GM19397 (cell line): ENCODE measurements around the gene CPVL.

Source experiments
- ATAC-seq: cut with Tn5 transposase; IDR thresholded peaks from one replicate; pipeline ENCODE4 v1.9.1; 2021; ENCODE audit warnings: mild to moderate bottlenecking, moderate library complexity; ENCODE audit not compliant: unreplicated experiment

CPVL gene

DNA sequence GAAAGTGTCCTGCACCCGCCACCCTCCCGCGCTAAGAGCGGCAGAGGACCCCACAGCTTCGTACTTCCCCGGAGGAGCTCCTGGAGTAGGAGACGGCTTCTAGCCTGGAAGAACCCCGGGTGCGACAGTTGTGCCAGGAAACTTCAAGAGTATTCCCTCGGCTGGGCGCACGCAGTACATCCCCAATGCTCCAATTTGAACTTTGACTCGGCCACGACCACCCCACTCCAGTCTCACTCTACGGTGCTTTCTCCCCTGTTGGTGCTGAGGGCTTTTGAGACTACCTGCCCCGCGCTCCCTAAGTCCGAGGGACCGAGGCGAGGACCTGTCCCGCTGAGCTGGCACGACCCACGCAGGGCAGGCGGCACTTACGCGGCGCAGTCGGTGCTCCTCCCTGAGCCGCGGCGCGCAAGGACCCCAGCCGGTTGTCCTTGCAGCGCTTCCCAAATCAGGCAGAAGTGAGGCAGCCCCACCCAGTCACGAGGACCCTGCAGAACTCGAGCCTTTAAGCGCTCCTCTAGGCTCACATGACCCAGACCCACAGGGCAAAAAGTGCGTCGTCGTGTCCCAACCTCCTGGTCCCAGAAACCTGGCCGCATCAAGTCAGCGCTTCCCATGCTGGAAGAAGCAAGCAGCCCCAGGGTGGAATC lies at the start of gene CPVL:
TSS of gene CPVL (minus strand) at position 481 of the 650 bp plus-strand sequence. CDS start 25,476 bp downstream, outside the sequence.
- no peak for ATAC-seq

DNA sequence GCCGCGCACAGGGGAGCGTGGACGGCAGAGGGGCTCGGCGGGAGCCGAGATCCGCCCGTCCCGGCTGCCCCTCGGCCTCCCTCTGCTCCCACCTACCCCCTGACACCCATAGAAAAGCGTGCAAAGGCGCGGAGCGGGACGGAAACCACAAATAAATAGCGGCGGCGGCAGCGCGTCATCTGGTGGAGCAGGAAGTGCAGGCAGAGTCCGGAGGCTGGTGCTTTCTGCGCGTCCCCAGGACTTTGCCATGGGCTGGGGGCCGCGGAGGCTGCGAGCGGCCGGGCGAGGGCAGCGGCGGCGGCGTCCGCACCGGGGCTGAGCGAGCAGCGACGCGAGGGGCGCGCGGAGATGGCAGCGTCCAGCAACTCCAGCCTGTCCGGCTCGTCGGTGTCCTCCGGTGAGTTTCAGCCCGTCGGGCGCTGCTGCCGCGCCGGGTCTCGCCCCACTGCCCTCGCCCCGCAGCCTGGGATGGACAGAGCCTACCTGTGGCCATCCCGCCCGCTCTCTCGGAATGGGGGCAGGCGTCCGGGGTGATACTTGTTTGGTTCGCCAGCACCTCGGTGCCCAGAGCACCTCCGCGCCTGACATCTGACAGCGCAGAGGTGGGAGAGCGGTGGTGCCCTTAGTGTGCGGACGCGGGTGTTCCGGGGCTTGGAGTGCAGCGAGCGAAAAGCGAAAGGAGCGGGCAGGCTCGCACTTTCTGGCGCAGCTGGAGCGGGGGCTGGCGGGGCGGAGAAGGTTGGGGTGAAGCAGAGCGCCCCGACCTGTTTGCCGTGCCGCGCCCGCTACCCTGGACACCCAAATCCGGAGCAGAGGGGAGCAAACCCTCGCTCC lies 48.5 kb upstream of the CPVL start, which contains the start of gene CHN2:
TSS of gene CHN2 (plus strand) at position 182 of the 834 bp plus-strand sequence.
- no peak for ATAC-seq

DNA sequence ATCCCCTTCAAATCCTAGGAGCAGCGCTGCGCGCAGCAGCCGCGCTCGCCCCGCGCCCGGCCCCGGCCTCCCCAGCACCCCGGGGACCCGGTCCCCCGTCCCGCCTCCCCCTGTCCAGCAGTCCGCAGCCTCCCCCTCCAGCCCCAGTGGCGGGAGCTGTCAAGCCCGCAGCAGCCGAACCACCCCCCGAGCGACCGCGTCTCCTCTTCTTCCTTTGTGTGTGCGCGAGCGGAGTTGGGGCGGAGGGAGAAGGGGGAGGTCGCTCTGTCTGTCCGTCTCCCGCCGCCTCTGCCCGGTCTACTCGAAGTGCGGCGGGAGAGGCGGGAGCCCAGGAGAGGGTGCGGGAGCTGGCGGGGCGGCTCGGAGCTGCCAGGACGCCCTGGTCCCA lies 47.9 kb upstream of the CPVL start:
- no peak for ATAC-seq

DNA sequence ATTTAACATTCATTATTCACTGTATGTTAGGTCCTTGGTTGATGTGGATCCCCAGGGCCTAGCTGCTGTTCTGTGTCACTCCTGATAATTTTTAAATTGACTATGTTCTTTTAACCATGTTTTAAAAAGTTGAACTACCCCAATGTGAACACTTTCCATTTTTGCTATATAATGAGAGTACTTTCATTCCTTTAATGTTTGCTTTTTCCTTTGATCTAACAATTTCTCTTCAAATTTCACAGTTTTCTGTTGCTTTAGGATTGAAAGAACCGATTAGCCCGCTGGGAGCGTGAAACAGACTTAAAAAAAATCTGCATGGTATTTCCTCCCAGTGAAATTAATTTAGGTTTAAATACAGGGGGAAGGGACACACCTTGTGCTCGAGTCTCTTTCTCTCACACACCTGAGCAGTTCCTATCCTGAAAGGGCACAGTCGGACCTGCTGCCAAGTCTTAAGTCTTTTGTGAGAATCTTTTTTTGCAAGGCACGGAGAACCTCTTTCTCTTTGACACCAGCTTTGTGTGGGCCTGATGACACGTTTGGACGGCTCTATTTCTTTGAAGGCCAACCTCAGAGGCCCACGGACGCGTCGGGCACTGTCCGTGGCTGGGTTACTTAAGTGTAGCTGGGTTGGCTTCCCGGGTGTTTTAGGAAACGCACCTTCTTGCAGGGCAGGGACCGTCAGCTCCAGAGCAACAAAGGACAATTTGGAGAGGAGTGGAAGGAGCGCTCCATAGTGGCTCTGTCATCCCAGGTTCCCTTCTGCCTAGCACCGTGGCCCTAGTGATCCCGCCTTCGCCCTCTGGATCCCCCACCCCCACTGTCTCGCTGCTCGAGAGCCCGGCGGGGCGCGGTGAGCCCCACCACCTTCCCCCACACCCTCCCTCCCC lies 47.2 kb upstream of the CPVL start:
- ATAC-seq: no peak

DNA sequence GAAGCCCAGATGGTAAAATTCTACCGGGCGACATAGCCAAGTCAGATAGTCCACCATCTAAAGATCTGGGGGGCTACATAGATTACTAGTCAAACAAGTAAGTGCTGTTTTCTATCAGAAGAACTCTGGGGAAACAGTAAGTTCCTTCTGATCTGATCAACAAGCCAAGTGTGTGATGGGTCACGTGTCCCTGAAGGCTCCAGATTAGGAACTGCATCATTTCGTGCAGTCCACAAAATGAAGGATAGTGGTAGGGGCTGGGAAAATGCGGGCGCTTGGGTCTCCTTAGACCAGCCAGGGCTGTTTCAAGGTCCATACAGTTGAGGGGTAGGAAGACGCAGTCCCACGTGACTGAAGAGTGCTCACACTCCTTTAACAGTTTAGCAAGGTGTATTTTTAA lies 46.5 kb upstream of the CPVL start:
- ATAC-seq: no peak

DNA sequence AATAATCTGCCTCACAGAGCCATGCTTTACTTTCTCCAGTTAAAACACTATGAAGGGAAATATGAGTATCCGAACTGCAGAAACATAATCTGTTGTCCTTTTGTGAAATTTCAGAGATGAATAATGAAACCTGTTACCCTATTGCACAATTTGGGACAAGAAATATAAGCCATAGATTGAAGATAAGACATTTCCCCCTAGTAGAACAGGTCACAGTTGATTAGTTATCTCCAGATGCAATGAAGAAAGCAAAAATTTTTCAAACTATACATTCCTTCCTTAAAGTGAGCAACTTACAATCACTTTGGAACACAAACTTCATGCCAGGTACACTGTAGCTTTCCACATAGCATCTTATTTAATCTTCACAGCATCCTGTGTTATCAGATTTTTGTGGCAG lies 46.0 kb upstream of the CPVL start:
- no peak for ATAC-seq

DNA sequence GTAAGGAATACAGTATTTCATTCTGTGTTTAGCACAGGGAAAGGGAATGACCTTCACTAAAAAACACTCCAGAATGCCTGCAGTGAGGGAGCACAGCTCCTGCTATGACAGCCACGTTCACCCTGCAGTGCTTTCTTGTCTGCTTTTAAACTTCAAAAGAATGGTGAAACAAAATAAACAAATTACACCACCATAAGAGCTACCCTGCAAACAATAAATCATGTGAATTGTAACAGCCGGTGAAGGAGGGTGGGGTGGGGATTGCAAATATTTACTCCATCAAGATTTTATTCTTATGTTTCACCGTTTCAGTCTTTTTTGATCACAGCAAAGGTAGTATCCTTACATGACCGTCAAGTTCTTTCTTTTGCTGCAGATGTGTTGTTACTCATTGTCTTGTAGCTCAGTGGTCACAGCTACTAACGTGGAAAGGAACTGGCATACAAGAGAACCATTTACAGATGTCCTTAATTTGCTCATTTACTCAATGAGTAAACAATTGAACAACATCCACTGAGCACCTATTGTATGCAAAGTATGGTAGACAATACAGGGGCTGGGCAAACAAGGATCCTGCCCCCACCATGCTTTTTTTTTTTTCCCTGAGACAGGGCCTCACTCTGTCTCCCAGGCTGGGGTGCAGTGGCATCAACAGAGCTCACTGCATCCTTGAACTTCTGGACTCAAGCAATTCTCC lies 44.2 kb upstream of the CPVL start:
- ATAC-seq: no peak

DNA sequence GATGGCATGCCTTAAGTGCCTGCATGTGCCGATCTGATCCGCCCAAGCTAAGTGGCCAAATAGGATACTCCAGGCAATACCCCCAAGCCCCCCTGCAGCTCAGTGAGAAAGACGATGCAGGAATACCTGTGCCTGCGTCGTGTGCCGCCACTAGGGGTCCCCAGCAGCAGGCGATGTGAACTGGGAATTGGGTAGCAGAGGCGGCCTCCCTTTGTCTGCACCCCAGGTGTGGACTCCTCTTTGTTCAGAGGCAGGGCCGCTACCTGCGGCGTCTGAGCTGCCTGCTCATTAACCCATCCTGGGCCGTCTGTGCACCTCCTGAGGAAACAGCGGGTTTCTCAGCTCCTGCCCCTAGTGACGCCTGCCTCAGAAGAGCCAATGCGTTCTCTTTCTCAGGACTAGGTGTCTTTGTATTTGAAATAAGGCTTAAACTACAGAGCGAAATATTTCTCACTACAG lies 43.4 kb upstream of the CPVL start:
- ATAC-seq: no peak

DNA sequence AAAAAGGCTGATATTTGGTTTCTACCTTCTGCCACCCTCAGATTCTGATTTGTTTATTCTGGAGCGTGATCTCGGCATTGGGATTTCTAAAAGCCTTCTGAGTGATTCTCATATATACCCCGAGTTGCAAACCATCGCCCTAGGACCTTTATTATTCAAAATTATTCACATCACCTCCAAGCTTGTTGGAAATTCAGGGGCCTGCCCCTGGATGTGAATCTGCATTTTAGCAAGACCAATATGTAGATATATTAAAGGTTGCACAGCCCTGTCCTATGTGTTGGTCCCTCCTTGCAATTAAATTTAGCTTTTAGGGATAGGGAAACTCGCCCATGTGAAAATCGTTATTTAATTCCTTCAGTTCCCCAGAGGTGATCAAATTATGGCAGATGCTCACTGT lies 39.3 kb upstream of the CPVL start:
- no peak for ATAC-seq

DNA sequence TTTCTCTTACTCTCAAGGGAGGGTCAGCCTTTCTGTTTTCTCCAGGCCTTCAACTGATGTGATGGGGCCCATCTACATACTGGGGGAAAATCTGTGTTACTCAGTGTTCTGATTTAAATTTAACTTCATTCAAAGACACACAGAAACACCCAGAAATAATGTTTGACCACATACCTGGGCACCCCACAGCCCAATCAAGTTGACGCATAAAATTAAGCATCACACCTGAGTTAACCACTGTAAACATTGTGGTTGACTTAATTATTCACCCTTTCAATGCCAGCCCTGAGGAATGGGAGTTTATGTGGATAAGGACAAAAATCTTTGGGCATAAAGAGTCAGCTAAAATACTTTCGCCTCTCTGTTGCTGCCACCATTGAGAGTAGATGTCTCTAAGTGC lies 38.3 kb upstream of the CPVL start:
- ATAC-seq: no peak

DNA sequence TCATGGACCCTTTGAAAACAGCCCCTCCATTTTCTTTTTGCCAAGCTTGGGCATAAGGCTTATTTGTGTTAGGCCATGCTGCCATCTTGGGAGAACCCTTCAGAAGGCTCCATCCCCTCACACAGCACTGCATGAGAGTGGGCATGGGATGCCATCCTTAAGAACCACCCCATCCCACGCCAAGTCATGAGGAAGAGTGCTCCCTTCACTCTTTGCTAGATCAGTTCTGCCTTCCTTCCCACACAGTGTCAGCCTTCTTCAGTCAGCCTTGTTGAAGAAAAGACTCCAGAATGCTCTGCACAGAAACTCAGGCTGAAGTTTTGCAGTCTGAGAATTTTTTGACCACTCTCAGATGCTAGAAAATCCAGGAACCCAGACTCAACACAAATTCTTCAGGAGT lies 32.8 kb upstream of the CPVL start:
- ATAC-seq: no peak

DNA sequence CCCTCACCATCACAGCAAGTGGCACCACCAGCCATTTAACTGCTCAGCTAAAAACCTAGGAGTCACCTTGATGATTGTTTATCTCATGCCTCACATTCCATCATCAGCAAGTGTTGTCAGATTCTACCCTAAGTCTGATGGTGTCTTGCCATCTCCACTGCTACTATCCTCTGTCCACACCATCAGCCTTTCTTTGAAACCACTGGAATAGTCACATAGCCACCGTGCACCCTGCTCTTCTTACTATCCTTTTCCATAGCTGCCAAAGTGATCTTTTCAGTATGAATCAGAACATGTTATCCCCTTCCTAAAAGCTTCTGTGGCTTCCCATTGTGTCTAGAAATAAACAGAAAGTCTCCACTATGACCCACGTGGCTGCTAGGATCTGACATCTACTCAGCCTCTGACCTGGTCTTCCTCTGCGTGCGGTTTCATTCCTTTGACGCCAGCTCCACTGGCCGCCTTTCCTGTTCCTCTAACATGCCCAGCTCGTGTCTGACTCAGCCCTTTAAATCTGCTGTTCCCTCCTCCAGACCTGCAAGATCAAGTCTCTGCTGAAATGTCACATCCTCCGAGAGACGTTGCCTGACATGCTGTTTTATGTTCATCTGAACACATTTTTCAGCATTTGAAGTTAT lies 31.7 kb upstream of the CPVL start:
- ATAC-seq: no peak

DNA sequence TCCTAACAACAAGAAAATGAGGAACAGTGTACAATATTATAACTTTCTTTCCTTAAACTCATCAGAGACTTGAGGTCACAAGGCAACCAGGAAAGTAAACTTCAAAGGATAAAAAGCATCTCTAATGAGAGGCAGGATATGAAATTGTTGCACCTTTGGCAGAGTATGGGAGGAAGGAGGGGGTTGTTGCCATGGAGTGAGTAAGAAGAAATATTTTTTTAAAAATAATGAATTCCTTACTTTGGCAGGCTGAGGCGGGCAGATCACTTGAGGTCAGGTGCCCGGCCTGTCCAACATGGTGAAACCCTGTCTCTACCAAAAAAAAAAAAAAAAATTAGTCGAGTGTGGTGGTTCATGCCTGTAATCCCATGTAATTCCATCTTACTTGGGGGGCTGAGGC lies 27.1 kb upstream of the CPVL start:
- no peak for ATAC-seq

DNA sequence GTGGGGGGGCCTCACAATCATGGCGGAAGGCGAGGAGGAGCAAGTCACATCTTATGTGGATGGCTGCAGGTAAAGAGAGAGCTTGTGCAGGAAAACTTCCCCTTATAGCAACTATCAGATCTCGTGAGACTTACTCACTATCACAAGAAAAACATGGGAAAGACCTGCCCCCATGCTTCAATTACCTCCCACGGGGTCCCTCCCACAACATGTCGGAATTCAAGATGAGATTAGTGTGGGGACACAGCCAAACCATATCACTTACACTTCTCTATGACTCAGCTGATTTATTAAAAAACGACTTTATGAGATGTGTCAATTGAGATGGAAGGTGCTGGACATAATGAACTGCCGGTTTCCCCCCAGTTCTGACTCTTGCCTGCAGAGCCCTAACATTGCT lies 24.4 kb upstream of the CPVL start:
- ATAC-seq: no peak

DNA sequence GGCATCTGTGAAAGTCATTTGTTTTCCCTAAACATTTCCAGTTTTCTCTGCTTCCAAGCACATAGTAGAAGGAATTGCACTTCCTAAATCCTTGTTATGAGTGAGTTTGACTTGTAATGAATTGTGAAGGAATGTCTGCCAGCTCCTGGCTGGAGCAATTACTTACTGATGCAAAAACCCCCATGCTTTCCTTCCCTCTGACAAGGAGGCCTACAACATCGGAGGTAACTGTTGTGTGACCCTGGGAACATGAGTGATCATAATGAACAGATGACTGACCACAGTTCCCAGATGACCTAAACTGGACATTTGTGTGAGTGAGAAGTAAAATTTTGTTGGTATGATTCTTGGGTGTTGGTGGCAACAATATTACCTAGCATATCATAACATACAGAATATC lies 21.4 kb upstream of the CPVL start:
- ATAC-seq: no peak

DNA sequence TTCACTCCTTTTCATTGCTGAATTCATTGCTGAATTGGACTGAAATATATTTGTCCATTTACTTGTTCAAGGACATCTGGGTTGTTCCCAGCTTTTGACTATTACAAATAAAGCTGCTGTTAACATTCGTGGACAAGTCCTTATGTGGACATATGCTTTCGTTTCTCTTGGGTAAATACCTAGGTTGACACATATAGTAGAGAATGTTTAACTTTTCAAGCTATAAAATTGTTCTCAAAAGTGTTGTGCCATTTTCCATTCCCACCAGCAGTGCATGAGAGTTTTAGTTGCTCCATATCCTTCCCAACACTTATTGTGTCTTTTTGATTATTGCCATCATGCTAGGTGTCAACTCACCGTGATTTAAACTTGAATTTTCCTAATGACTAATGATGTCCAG lies 17.5 kb upstream of the CPVL start:
- ATAC-seq: no peak

DNA sequence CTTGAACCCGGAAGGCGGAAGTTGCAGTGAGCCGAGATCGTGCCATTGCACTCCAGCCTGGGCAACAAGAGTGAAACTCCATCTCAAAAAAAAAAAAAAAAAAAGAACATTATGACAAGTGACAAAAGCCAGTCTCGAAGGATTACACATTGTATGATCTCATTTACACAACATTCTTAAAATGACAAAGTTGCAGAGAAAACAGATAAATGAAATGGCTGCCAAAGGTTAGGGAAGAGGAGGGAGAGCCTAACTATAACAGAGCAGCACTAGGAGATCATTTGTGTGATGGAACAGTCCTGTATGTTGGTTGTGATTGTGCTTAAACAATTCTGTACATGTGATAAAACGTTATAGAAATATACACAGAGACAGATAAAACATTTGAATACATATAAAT lies 16.2 kb upstream of the CPVL start:
- ATAC-seq: no peak

DNA sequence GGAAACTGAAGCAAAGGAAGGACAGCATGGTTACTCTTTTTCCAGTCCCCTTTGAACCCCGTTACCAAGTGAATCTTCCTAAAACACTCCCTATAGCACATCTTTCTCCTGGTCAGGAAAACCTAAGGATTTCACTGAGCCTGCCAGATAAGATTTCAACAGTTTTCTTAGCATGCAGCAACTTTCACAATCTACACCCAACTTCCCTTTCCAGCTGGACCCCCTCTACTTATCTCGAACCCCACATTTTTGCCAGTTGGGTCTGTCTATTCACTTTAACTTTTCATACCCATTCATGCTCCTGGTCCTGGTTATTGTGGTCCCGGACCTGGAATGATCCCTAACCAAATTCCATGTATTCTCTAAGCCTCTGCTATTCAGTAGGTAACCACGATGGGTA lies 14.9 kb upstream of the CPVL start:
- ATAC-seq: no peak

DNA sequence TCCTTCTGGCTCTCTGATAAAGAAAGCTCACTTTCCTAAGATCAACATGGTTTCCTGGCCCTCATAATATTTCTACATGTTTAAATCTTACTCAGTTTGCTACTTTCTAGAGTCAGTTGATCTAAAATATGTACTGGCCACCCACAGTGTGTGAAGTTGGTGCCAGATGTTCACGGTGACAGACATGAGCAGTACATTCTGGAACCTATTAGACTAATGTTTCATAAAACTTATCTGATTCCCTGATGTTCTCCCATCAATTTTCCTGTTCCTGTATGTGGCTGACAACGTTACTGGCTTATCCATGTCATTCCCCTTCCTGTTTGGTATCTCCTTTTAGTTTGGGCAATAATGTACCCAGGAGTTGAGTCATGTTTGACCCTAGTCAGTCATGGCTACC lies 13.7 kb upstream of the CPVL start:
- ATAC-seq: no peak

DNA sequence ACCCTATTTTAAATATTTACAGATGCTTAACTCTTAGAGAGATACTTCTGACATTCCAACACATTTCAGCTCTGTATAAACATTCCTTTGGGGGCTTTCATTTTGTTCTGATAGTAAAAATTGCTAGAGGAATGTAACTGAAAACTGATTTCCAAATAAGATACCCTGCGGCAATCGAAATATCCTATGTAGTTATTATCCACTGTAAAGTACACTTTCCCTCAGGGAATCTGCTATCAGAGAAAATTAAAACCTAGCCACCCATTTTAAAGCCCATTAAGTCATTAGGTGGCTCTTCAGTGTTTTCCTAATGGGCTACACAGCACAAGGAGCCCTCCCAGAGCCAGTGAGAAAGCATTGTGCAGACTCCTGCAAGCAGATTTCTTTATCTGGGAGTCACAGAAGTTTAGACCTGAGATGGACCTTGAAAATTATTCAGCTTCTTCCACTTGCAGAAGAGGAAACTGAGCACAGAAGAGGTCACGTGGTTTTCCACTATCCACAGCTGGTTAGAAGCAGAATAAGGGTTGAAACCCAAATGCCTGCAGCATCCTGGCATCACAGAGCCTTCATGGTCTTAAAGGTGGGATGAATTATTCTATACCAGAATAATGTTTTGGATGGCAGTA lies 12.6 kb upstream of the CPVL start:
- no peak for ATAC-seq
